EH (cell line): ENCODE measurements around the gene CRELD1.

Experiments
- DNase-seq: peaks from one replicate; pipeline ENCODE4 v3.0.0-alpha.2; 2015; ENCODE audit warnings: low read depth

CRELD1 gene

GRCh38 chr3:9957214-9957613, 23.6 kb downstream of the CRELD1 start:
- peak; percentile 44 for DNase-seq

- no peak for DNase-seq
These were observed 31.7 kb downstream of the CRELD1 start for GRCh38 chr3:9965200-9965875.

GRCh38 chr3:9966841-9967240, 33.2 kb downstream of the CRELD1 start:
- no peak for DNase-seq

- DNase-seq: no peak
These were observed 36.0 kb downstream of the CRELD1 start for GRCh38 chr3:9969632-9970019.

GRCh38 chr3:9970020-9970652, 36.5 kb downstream of the CRELD1 start:
- peak; percentile 82 for DNase-seq

- DNase-seq: peak; percentile 98
These were observed 43.4 kb downstream of the CRELD1 start for GRCh38 chr3:9976721-9977709.

- no peak for DNase-seq
These were observed 45.2 kb downstream of the CRELD1 start for GRCh38 chr3:9978710-9979305.

GRCh38 chr3:9980251-9980650, 46.6 kb downstream of the CRELD1 start:
- DNase-seq: no peak

GRCh38 chr3:9986230-9986725, 52.6 kb downstream of the CRELD1 start:
- DNase-seq: no peak

GRCh38 chr3:9994086-9994844, 60.6 kb downstream of the CRELD1 start:
- DNase-seq: peak; percentile 34
